Kidney (tissue), 14 donors: ENCODE results near the gene GRIN1. TPM values are rescaled to one million over a fixed set of nuclear protein-coding genes. Genes with fewer than 3 reads are reported as not detected.

Source experiments
- DNase-seq, 5 donors: peaks; one replicate each; pipeline ENCODE4 v3.0.0-alpha.2; 2013 to 2020
- FAIRE-seq: peaks from 2 replicates; lab custom pipeline; 2012; peaks lifted over from hg19 to GRCh38; lab: Jason Lieb, UNC
- H3K27ac ChIP-seq, 2 donors: one replicate each; pipeline ENCODE4 v1.7.0; 2013; ENCODE audit warnings: low read depth in 2 of 2, low read length in 2 of 2, inconsistent platforms in 1 of 2
- H3K27me3 ChIP-seq: one replicate; pipeline ENCODE4 v1.7.1; 2013; ENCODE audit warnings: low read length, inconsistent platforms; ENCODE audit not compliant: control insufficient read depth, insufficient read depth
- H3K36me3 ChIP-seq, 3 donors: one replicate each; pipeline versions ENCODE4 v1.7.0 to v1.7.1; 2013; ENCODE audit warnings: low read length in 3 of 3, control low read depth in 1 of 3, inconsistent platforms in 1 of 3; ENCODE audit not compliant: insufficient read depth in 3 of 3, control insufficient read depth in 2 of 3
- H3K4me1 ChIP-seq, 3 donors: one replicate each; pipeline versions ENCODE4 v1.7.0 to v1.7.1; 2013; ENCODE audit warnings: low read length in 3 of 3, inconsistent platforms in 1 of 3, low read depth in 1 of 3; ENCODE audit not compliant: control insufficient read depth in 2 of 3, insufficient read depth in 2 of 3
- H3K4me3 ChIP-seq, 3 donors: one replicate each; pipeline versions ENCODE4 v1.7.0 to v1.8.1; 2013; ENCODE audit warnings: low read length in 3 of 3, control low read depth in 1 of 3, inconsistent platforms in 1 of 3
- H3K9ac ChIP-seq, 3 donors: one replicate each; pipeline versions ENCODE4 v1.7.0 to v1.7.1; 2013; ENCODE audit warnings: low read length in 3 of 3, control low read depth in 1 of 3, inconsistent platforms in 1 of 3
- H3K9me3 ChIP-seq, 3 donors: one replicate each; pipeline versions ENCODE4 v1.7.0 to v1.7.1; 2013; ENCODE audit warnings: low read length in 3 of 3, control low read depth in 1 of 3, inconsistent platforms in 1 of 3; ENCODE audit not compliant: control insufficient read depth in 2 of 3, insufficient read depth in 1 of 3
- intact Hi-C: fragments of 100-400 bp; cut with DNase I; formaldehyde crosslinking; loops from one replicate; pipeline ENCODE4 v1.11.1; 2022
- polyA plus RNA-seq: library from polyadenylated mRNA; stranded (reverse); fragments of 350-450 nt; fragmentation: Illumina TruSeq; extraction: RNeasy Lipid Tissue Mini Kit (QIAGEN cat#74804); gene quantifications from one replicate; pipeline ENCODE4 v1.2.3, GENCODE V29; 2014; ENCODE audit warnings: low read depth, low replicate concordance; ENCODE audit not compliant: insufficient read depth
- total RNA-seq: library from RNA; stranded (reverse); fragmentation: NEBNext Ultra II Directional; extraction: Animal tissue kit (Norgen Biotek cat#: 25700); gene quantifications from one replicate; pipeline ENCODE4 v1.2.1, GENCODE V29; 2021
- TF ChIP-seq, protein P1 (sequence below): IDR thresholded peaks from 3 replicates; pipeline ENCODE4 v1.5.1; 2012; ENCODE audit warnings: mild to moderate bottlenecking, moderate library complexity, borderline replicate concordance; ENCODE audit not compliant: insufficient read depth; ENCODE audit errors: extremely low read depth
- donor health status: control.
- donor health status: control.
- donor health status: control.
- donor health status: control.
- donor health status: control.
- donor health status: DM: yes; HTN: yes; CAD: no.
- donor health status: Normal renal cell carcinoma (clear cell type).

The GRIN1 gene
- total and polyA plus RNA-seq, 2 donors from 2014 or later, result 0.47 TPM; not detected in 1

DNA sequence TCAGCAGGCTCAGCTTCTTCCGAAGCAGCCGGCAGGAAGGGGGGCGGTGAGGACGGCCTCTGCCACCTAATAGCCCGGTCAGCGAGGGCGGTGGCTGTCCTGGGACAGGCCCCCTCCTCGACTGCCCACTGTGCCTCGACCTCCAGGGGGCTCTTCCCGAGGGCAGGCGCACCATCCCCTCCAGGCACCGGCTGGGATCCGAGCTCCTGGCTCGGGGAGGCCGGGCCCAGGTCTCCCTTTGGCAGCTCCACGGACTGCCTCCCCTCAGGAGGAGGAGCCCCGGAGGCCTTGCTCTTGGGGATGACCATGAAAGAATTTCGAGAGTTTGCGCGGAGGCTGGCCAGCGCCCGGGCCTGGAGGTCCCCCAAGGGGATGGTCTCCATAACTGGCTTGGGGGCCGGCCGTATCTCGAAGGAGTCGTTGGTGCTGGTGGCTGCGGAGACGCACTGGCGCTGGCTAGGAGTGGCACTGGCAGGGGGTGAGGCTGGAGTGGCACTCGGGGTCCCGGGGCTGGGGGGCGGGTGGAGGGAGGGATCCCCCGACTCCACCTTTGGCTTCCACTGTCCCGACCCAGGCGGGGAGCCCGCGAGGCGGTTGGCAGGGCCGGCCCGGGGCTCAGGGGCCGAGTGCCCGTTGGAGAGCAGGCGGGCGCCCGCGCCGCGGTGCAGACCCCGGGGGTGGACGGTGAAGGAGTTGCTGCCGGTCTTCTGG is 60.6 kb downstream of the GRIN1 start:
- FAIRE-seq, result no peak
- H3K9ac ChIP-seq, result peak overlapping the region in 2 of 3 donors; percentile 19 to 41
- peak overlapping the region in 2 of 3 donors; percentile 48 to 67 for H3K4me3 ChIP-seq
- DNase-seq, result peak in 1 of 5 donors; percentile 65
- peak overlapping the region; percentile 47 to 63 for H3K27ac ChIP-seq
- peaks cover 3 to 55% (median 16%) of the 10 kb centered on the region in 3 donors for H3K4me1 ChIP-seq
- TF ChIP-seq, protein P1, sequence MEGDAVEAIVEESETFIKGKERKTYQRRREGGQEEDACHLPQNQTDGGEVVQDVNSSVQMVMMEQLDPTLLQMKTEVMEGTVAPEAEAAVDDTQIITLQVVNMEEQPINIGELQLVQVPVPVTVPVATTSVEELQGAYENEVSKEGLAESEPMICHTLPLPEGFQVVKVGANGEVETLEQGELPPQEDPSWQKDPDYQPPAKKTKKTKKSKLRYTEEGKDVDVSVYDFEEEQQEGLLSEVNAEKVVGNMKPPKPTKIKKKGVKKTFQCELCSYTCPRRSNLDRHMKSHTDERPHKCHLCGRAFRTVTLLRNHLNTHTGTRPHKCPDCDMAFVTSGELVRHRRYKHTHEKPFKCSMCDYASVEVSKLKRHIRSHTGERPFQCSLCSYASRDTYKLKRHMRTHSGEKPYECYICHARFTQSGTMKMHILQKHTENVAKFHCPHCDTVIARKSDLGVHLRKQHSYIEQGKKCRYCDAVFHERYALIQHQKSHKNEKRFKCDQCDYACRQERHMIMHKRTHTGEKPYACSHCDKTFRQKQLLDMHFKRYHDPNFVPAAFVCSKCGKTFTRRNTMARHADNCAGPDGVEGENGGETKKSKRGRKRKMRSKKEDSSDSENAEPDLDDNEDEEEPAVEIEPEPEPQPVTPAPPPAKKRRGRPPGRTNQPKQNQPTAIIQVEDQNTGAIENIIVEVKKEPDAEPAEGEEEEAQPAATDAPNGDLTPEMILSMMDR, result no peak
- H3K27me3 ChIP-seq, result no peaks in the 10 kb centered on the region
- H3K36me3 ChIP-seq, result no peaks in the 10 kb centered on the region
- no peaks in the 10 kb centered on the region for H3K9me3 ChIP-seq
- intact Hi-C loops, result no loop called here

DNA sequence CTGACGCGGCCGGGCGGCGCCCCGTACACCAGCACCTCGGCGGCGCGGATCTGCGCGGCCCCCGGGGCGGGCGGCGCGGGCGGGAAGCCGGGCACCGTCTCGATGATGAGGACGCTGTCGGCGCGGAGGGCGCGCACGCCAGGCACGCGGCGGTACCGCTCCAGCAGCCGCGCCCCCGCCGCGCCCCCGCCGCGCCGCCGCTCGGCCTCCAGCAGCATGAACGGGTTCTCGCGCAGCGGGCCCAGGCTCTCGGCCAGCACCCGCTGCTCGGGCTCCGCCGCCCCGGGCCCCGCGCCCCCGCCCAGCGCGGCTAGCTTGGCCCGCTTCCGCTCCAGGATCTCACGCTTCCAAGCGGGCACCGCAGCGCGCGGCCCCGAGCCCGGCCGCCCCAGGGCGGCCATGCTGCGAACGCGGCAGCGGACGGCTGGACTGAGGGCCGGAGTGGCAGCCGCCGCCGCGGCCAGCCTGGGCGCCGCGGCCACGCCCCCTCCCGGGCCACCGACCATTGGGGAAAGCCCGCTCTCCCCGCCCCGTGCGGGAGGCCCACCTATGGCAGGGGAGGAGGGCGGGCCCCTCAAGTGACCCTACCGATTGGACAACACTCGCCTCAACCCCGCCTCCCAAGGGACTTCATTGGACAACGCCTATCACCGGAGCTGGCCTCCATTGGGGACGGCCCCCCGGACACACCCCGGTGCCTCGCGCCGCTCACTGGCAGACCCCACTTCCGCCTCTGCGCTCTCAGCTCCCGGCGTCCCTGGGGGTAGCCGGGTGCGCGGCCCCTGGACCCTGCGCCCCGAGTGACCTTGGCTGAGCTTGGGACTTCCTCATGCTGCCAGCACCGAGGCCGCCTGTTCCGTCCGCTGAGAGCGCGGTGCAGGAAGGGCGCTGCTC is 61.6 kb downstream of the GRIN1 start, which contains the start of gene TPRN:
Gene TPRN (minus strand): TSS at position 431 of the 894 bp plus-strand sequence. CDS start 30 bp downstream, at position 401.
- DNase-seq, result peak; percentile 99 to 100 (median 99)
- H3K4me3 ChIP-seq, result peak within 1 kb of the TSS; percentile 45 to 67 (median 67)
- no peaks in the 10 kb centered on the region for H3K27me3 ChIP-seq
- H3K4me1 ChIP-seq, result peaks cover 3 to 50% (median 16%) of the 10 kb centered on the region in 3 donors
- H3K9me3 ChIP-seq, result no peaks in the 10 kb centered on the region
- H3K36me3 ChIP-seq, result no peaks in the 10 kb centered on the region
- H3K27ac ChIP-seq, result peak within 1 kb of the TSS; percentile 63
- FAIRE-seq, result peak; percentile 83
- intact Hi-C loops, result no loop called here
- peak within 1 kb of the TSS in 1 of 3 donors; percentile 46 for H3K9ac ChIP-seq
- TF ChIP-seq, protein P1, result no peak

- Histone ChIP-seq H3K36me3 (no peaks in the 10 kb centered on the region), H3K9me3 (no peaks in the 10 kb centered on the region), H3K27ac (peak overlapping the region; percentile 57 to 63), H3K4me1 (peaks cover 3 to 54% (median 16%) of the 10 kb centered on the region in 3 donors), H3K4me3 (peak overlapping the region; percentile 45 to 67 (median 63)), H3K9ac (peak overlapping the region in 1 of 3 donors; percentile 46), H3K27me3 (no peaks in the 10 kb centered on the region)
- intact Hi-C loops, result no loop called here
- TF ChIP-seq, protein P1, result no peak
- no peak for FAIRE-seq
- DNase-seq, result no peak
Observed at GRCh38 chr9:137201205-137201868, 62.4 kb downstream of the GRIN1 start.
